Midbrain (tissue), 1 donor: Measurements from ENCODE around the gene FANCM.

ENCODE experiments used
- DNase-seq: peaks from one replicate; lab custom pipeline; 2025; lab: John Stamatoyannopoulos, UW

FANCM gene

DNA sequence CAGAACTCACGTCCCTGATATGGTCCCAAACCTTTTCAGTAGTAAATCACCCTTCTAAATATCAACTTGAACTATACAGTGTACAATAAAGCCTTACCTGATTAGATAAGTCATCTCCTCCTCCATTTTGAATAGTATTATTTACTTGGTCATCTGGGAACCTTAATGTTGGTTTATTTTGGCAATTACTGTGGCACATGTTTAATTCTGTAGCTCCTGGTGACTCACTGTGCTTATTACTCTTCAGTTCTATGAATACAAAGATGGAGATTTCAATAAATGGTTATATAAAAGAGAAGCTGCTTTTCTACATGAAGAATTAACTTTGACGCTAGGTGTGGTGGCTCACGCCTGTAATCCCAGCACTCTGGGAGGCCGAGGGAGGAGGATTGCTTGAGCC lies 91.8 kb downstream of the FANCM start:
- DNase-seq: no peak

DNA sequence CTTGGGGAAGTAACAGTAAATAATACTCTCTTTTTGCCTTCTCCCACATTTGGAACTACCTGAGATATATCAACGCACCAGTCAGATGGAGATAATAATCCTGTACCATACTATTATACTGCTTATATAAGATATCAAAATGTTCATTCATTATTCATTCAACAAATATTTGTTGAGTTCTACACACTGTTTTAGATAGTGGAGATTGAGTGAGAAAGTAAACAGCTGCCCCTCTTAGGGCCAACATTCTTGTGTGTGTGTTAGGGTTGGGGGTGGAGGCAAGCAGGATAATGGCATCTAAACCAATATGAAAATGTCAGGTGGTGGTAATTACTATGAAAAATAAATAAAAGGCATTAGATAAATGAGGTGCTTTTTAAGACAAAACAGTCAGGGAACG lies 103.3 kb downstream of the FANCM start:
- no peak for DNase-seq

DNA sequence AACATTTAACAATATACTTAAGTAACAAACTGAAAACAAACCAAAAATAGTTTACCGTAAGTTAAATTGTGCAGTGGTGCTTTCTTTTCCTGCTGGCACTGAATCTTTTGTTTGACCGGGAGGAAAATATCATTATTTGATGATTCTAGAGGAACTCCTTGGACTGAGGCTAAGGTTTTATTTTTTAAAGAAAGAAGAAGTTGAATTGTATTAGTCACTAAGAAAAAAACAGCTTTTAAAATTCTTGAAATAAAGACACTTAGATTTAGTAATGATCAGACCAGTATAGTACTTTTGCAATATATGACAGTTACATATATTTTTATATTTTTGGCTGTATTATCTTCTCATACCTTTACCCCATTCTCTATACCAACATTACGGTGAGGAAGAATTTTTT lies 107.0 kb downstream of the FANCM start:
- no peak for DNase-seq

- DNase-seq: no peak
Measured at GRCh38 chr14:45246151-45246550, 110.4 kb downstream of the FANCM start.

- no peak for DNase-seq
Measured at GRCh38 chr14:45246691-45247090, 111.0 kb downstream of the FANCM start.

- DNase-seq: no peak
Measured at GRCh38 chr14:45247427-45247826, 111.7 kb downstream of the FANCM start.

- peak; percentile 19 for DNase-seq
Measured at GRCh38 chr14:45249856-45250575, 114.3 kb downstream of the FANCM start.
